GM21367 (cell line): ENCODE measurements around the gene NOL9.
A peak's percentile ranks its signal among the peaks of the same experiment; 100 is the strongest.
"Not testable (repeated sequence)": the region's sequence is repeated elsewhere in the genome, so short reads cannot be mapped to it uniquely, and the experiment has no call there.

ENCODE experiments used
- ATAC-seq: cut with Tn5 transposase; IDR thresholded peaks from one replicate; pipeline ENCODE4 v1.9.1; 2021; ENCODE audit not compliant: unreplicated experiment

The NOL9 gene

GRCh38 chr1:6554031-6554906, at the start of gene NOL9:
TSS of gene NOL9 (minus strand) at chr1:6554513. CDS start at chr1:6554502, 11 bp downstream.
- ATAC-seq, result peak; percentile 87

- peak; percentile 13 for ATAC-seq
Observed at GRCh38 chr1:6603238-6603914, 49.1 kb upstream of the NOL9 start.

GRCh38 chr1:6602669-6603237, 48.4 kb upstream of the NOL9 start, which contains the start of gene KLHL21:
TSS of gene KLHL21 (minus strand) at chr1:6602869. CDS start at chr1:6602817, 52 bp downstream.
- ATAC-seq, result peak; percentile 38

- ATAC-seq, result peak; percentile 8
Observed at GRCh38 chr1:6601923-6602668, 47.8 kb upstream of the NOL9 start.

- no peak for ATAC-seq
Observed at GRCh38 chr1:6601049-6601922, 47.0 kb upstream of the NOL9 start.

GRCh38 chr1:6600410-6601048, 46.2 kb upstream of the NOL9 start:
- ATAC-seq, result no peak

GRCh38 chr1:6599991-6600390, 45.7 kb upstream of the NOL9 start:
- not testable (repeated sequence) for ATAC-seq

GRCh38 chr1:6599141-6599975, 45.0 kb upstream of the NOL9 start:
- no peak for ATAC-seq

GRCh38 chr1:6597777-6598131, 43.4 kb upstream of the NOL9 start:
- ATAC-seq, result no peak

- no peak for ATAC-seq
Observed at GRCh38 chr1:6596886-6597776, 42.8 kb upstream of the NOL9 start.

- ATAC-seq, result no peak
Observed at GRCh38 chr1:6596351-6596750, 42.0 kb upstream of the NOL9 start.

GRCh38 chr1:6594977-6595740, 40.8 kb upstream of the NOL9 start:
- no peak for ATAC-seq

GRCh38 chr1:6593810-6594209, 39.5 kb upstream of the NOL9 start:
- no peak for ATAC-seq

- no peak for ATAC-seq
Observed at GRCh38 chr1:6592865-6593593, 38.7 kb upstream of the NOL9 start.

GRCh38 chr1:6592441-6592840, 38.1 kb upstream of the NOL9 start:
- no peak for ATAC-seq

- ATAC-seq, result no peak
Observed at GRCh38 chr1:6591644-6592043, 37.3 kb upstream of the NOL9 start.
